ENCODE data around the gene SGSM2.

GRCh38 chr17:2312736-2313135, 24.6 kb upstream of the SGSM2 start:
- TF ChIP-seq POLR2A (IDR thresholded peaks at IDR 0.05), result no peak
- TF ChIP-seq CTCF (IDR thresholded peaks at IDR 0.05), result no peak

All from adrenal gland (tissue), 5 donors.